Measurements from ENCODE around the gene GDPD4.

Gene GDPD4

GRCh38 chr11:77181799-77182541 lies 119.5 kb downstream of the GDPD4 start:
- no peak for TF ChIP-seq CTCF (IDR thresholded peaks at IDR 0.05; ENCODE audit: extremely low read depth, missing control alignments)

GRCh38 chr11:77181226-77181625 lies 120.3 kb downstream of the GDPD4 start:
- TF ChIP-seq CTCF (IDR thresholded peaks at IDR 0.05; ENCODE audit: extremely low read depth, missing control alignments), result no peak
- DNase-seq (ENCODE audit: low spot score), result no peak

More at GRCh38 chr11:77181799-77182541, 119.5 kb downstream of the GDPD4 start:
- no peak for DNase-seq (ENCODE audit: low spot score)

GRCh38 chr11:77180346-77180745 lies 121.1 kb downstream of the GDPD4 start:
- no peak for DNase-seq (ENCODE audit: low spot score)
- TF ChIP-seq CTCF (IDR thresholded peaks at IDR 0.05; ENCODE audit: extremely low read depth, missing control alignments), result no peak

GRCh38 chr11:77179681-77180080 lies 121.8 kb downstream of the GDPD4 start:
- DNase-seq (ENCODE audit: low spot score), result no peak
- no peak for TF ChIP-seq CTCF (IDR thresholded peaks at IDR 0.05; ENCODE audit: extremely low read depth, missing control alignments)

GRCh38 chr11:77179048-77179447 lies 122.4 kb downstream of the GDPD4 start:
- TF ChIP-seq CTCF (IDR thresholded peaks at IDR 0.05; ENCODE audit: extremely low read depth, missing control alignments), result no peak

GRCh38 chr11:77178150-77178549 lies 123.3 kb downstream of the GDPD4 start:
- DNase-seq (ENCODE audit: low spot score), result no peak
- no peak for TF ChIP-seq CTCF (IDR thresholded peaks at IDR 0.05; ENCODE audit: extremely low read depth, missing control alignments)

More at GRCh38 chr11:77179048-77179447, 122.4 kb downstream of the GDPD4 start:
- no peak for DNase-seq (ENCODE audit: low spot score)

- no peak for DNase-seq (ENCODE audit: low spot score)
- TF ChIP-seq CTCF (IDR thresholded peaks at IDR 0.05; ENCODE audit: extremely low read depth, missing control alignments), result no peak
Observed at GRCh38 chr11:77176996-77177395, 124.5 kb downstream of the GDPD4 start.
